K562 (cell line): ENCODE results near the gene MUC16.
"Not testable (repeated sequence)": the region's sequence is repeated elsewhere in the genome, so short reads cannot be mapped to it uniquely, and the experiment has no call there.

ENCODE experiments used
- CEBPB ChIP-seq: fragments of 450-650 bp; IDR thresholded peaks from 2 replicates; pipeline ENCODE4 v1.6.1; 2016; ENCODE audit warnings: missing genetic modification characterization, missing compliant biosample characterization
- KAT7 ChIP-seq: sonication (generic); formaldehyde crosslinking; IDR thresholded peaks from 2 replicates; pipeline ENCODE4 v1.8.0; 2022; ENCODE audit warnings: missing genetic modification reagents, mild to moderate bottlenecking, borderline replicate concordance
- NR3C1 ChIP-seq: sonication (generic); formaldehyde crosslinking; IDR thresholded peaks from 2 replicates; pipeline ENCODE4 v1.8.1; 2022; ENCODE audit warnings: missing genetic modification reagents
- TAF15 ChIP-seq: fragments of 200-400 bp; formaldehyde crosslinking; IDR thresholded peaks from 2 replicates; pipeline ENCODE4 v1.6.1; 2017; ENCODE audit warnings: mild to moderate bottlenecking, low read depth, low read length, moderate library complexity
- XRCC3 ChIP-seq: fragments of 450-650 bp; IDR thresholded peaks from 2 replicates; pipeline ENCODE4 v1.6.1; 2017; ENCODE audit warnings: mild to moderate bottlenecking, moderate library complexity
- TF ChIP-seq, protein P1 (sequence below): sonication (generic); formaldehyde crosslinking; IDR thresholded peaks from 2 replicates; pipeline ENCODE4 v1.8.1; 2023; ENCODE audit warnings: missing genetic modification reagents, mild to moderate bottlenecking, borderline replicate concordance
- TF ChIP-seq, protein P2 (sequence below): sonication (generic); formaldehyde crosslinking; IDR thresholded peaks from 2 replicates; pipeline ENCODE4 v1.8.1; 2023; ENCODE audit warnings: mild to moderate bottlenecking, missing genetic modification reagents

DNA sequence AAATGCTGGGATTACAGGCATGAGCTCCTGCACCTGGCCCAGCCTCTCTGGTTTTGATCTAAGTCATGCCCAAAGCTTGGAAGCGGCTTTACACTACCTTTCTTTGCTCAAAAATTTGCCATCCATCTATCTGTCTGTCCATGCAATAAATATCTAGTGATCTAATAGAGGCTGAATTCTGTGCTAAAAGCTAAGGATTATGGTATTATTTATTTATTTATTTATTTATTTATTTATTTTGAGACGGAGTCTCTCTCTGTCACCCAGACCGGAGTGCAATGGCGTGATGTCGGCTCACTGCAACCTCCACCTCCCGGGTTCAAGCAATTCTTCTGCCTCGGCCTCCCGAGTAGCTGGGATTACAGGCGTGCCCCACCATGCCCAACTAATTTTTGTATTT is 45.9 kb upstream of the MUC16 start:
- not testable (repeated sequence) for TF ChIP-seq CEBPB (tag); XRCC3; KAT7 (CRISPR knock-in tag); TAF15; NR3C1 (CRISPR knock-in tag)
- TF ChIP-seq, protein P1, sequence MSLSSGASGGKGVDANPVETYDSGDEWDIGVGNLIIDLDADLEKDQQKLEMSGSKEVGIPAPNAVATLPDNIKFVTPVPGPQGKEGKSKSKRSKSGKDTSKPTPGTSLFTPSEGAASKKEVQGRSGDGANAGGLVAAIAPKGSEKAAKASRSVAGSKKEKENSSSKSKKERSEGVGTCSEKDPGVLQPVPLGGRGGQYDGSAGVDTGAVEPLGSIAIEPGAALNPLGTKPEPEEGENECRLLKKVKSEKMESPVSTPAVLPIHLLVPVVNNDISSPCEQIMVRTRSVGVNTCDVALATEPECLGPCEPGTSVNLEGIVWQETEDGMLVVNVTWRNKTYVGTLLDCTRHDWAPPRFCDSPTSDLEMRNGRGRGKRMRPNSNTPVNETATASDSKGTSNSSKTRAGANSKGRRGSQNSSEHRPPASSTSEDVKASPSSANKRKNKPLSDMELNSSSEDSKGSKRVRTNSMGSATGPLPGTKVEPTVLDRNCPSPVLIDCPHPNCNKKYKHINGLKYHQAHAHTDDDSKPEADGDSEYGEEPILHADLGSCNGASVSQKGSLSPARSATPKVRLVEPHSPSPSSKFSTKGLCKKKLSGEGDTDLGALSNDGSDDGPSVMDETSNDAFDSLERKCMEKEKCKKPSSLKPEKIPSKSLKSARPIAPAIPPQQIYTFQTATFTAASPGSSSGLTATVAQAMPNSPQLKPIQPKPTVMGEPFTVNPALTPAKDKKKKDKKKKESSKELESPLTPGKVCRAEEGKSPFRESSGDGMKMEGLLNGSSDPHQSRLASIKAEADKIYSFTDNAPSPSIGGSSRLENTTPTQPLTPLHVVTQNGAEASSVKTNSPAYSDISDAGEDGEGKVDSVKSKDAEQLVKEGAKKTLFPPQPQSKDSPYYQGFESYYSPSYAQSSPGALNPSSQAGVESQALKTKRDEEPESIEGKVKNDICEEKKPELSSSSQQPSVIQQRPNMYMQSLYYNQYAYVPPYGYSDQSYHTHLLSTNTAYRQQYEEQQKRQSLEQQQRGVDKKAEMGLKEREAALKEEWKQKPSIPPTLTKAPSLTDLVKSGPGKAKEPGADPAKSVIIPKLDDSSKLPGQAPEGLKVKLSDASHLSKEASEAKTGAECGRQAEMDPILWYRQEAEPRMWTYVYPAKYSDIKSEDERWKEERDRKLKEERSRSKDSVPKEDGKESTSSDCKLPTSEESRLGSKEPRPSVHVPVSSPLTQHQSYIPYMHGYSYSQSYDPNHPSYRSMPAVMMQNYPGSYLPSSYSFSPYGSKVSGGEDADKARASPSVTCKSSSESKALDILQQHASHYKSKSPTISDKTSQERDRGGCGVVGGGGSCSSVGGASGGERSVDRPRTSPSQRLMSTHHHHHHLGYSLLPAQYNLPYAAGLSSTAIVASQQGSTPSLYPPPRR (CRISPR knock-in tag), result not testable (repeated sequence)
- TF ChIP-seq, protein P2, sequence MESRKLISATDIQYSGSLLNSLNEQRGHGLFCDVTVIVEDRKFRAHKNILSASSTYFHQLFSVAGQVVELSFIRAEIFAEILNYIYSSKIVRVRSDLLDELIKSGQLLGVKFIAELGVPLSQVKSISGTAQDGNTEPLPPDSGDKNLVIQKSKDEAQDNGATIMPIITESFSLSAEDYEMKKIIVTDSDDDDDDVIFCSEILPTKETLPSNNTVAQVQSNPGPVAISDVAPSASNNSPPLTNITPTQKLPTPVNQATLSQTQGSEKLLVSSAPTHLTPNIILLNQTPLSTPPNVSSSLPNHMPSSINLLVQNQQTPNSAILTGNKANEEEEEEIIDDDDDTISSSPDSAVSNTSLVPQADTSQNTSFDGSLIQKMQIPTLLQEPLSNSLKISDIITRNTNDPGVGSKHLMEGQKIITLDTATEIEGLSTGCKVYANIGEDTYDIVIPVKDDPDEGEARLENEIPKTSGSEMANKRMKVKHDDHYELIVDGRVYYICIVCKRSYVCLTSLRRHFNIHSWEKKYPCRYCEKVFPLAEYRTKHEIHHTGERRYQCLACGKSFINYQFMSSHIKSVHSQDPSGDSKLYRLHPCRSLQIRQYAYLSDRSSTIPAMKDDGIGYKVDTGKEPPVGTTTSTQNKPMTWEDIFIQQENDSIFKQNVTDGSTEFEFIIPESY (CRISPR knock-in tag), result not testable (repeated sequence)
